Measurements from ENCODE around the gene WDR54.

DNA sequence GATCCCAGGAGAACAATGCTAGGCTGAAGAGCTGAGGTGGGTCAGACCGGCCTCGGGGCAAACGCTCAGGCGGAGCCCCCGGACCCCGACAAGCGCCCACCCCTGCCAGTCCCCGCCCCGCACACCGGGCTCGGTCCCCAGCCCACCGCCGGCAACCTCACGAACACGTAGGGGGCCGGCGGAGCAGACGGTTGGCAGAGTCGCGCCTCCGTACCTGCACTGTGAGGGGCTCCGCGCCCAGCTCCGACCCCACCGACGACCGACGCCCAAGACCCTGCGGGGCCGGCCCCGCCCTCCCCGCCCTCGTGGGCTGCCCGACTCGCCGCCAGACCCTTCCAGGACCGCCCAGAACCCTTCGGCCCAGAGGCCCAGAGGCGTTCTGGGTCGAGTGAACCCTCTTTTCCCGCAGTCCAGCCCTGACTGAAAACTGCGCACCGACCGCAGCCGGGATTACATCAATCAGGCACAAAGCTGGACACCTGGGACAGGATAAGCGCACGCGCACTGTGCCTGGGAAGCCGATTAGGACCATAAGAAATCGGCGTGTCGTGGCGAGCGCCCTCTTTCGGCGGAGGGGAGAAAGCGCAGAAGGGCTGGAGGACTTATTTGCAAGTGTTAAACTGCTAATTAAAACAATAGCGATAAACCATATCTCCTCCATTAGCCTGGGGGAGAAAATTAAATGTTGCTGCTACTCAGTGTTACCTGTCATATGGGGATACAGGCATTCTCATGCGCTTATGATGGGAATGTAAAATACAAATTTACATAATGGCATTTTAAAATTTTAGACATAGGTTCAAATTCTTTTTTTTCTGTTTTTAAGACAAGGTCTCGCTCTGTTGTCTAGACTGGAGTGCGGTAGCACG, 29.7 kb upstream of the WDR54 start:
- TF ChIP-seq, protein P1, sequence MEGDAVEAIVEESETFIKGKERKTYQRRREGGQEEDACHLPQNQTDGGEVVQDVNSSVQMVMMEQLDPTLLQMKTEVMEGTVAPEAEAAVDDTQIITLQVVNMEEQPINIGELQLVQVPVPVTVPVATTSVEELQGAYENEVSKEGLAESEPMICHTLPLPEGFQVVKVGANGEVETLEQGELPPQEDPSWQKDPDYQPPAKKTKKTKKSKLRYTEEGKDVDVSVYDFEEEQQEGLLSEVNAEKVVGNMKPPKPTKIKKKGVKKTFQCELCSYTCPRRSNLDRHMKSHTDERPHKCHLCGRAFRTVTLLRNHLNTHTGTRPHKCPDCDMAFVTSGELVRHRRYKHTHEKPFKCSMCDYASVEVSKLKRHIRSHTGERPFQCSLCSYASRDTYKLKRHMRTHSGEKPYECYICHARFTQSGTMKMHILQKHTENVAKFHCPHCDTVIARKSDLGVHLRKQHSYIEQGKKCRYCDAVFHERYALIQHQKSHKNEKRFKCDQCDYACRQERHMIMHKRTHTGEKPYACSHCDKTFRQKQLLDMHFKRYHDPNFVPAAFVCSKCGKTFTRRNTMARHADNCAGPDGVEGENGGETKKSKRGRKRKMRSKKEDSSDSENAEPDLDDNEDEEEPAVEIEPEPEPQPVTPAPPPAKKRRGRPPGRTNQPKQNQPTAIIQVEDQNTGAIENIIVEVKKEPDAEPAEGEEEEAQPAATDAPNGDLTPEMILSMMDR (IDR thresholded peaks at IDR 0.05) = peak; percentile 96 to 99 (median 98)
- no peak for TF ChIP-seq POLR2A (IDR thresholded peaks at IDR 0.05)
